ENCODE measurements around the gene ADAMTS10. TPM values are rescaled to one million over a fixed set of nuclear protein-coding genes. Genes with fewer than 3 reads are reported as not detected.
"Not testable (repeated sequence)": the region's sequence is repeated elsewhere in the genome, so short reads cannot be mapped to it uniquely, and the experiment has no call there.

The ADAMTS10 gene
- total RNA-seq, 2 experiments from 2014 or later = not detected

GRCh38 chr19:8640402-8641004 is 30.0 kb upstream of the ADAMTS10 start:
- no peak overlapping the region for H2AFZ ChIP-seq (ENCODE audit: low read length)
- H3K79me2 ChIP-seq (ENCODE audit: insufficient read depth, low read depth, low read length) = no peaks in the 10 kb centered on the region
- ChIA-PET POLR2A (no interaction called here), CTCF (ENCODE audit: unreplicated experiment) (no interaction called here)
- no peaks in the 10 kb centered on the region for H3K4me1 ChIP-seq (ENCODE audit: insufficient read depth, low read length, poor library complexity, severe bottlenecking)
- no peaks in the 10 kb centered on the region for H3K9me2 ChIP-seq (ENCODE audit: insufficient read depth, low read length)
- H3K4me3 ChIP-seq (ENCODE audit: low read depth, low read length, poor library complexity, severe bottlenecking) = no peak overlapping the region
- intact Hi-C loops (cut with micrococcal nuclease; ENCODE audit: unreplicated experiment) = no loop called here
- H3K4me2 ChIP-seq (ENCODE audit: low read length) = no peak overlapping the region
- H3K36me3 ChIP-seq (ENCODE audit: insufficient read depth, low read length) = no peaks in the 10 kb centered on the region
- no peak for DNase-seq (ENCODE audit: low spot score)
- BruUV-seq (replicated peaks) = no TSS peak
- TF ChIP-seq EZH2phosphoT487 (IDR thresholded peaks at IDR 0.05; ENCODE audit: borderline replicate concordance, low read depth, low read length) = no peak
- H3K27ac ChIP-seq (ENCODE audit: low read depth, low read length, poor library complexity, severe bottlenecking) = no peak overlapping the region
- H3K9me3 ChIP-seq (ENCODE audit: low read length) = no peaks in the 10 kb centered on the region
- no peaks in the 10 kb centered on the region for H4K20me1 ChIP-seq (ENCODE audit: insufficient read depth, low read length)

DNA sequence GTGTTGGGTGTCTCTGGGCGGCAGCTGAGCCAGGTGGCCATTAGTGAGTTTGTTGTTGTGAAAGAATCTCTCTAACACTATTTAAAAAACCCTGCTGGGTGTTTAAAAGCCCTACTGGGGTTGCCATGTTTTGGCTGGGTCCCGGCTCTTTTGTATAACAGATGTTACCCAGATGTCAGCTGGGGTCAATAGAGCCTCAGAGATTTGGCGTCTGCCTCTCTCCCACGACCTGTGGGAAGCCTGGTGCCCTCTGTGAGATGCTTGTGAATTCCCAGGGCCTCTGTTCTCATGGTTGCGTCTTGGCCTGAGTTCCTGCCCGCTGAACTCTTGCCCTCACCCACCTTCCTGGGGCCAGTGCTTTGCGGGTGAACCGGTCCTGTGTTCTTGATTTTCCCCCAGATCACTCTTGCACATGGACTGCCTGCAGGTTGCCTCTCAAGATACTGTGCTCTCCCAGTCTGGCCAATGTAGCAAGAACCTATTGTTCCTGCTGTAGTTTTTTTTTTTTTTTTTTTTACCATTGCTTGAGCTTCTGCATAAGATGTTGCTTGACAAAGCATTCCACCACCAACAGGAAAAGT is 29.4 kb upstream of the ADAMTS10 start:
- no peaks in the 10 kb centered on the region for H3K9me2 ChIP-seq (ENCODE audit: insufficient read depth, low read length)
- no peak overlapping the region for H3K27ac ChIP-seq (ENCODE audit: low read depth, low read length, poor library complexity, severe bottlenecking)
- no peaks in the 10 kb centered on the region for H3K9me3 ChIP-seq (ENCODE audit: low read length)
- H3K4me2 ChIP-seq (ENCODE audit: low read length) = no peak overlapping the region
- ChIA-PET CTCF (ENCODE audit: unreplicated experiment) (no interaction called here), POLR2A (no interaction called here)
- no peaks in the 10 kb centered on the region for H3K4me1 ChIP-seq (ENCODE audit: insufficient read depth, low read length, poor library complexity, severe bottlenecking)
- no peaks in the 10 kb centered on the region for H3K79me2 ChIP-seq (ENCODE audit: insufficient read depth, low read depth, low read length)
- DNase-seq (ENCODE audit: low spot score) = no peak
- H3K36me3 ChIP-seq (ENCODE audit: insufficient read depth, low read length) = no peaks in the 10 kb centered on the region
- BruUV-seq (replicated peaks) = no TSS peak
- no peaks in the 10 kb centered on the region for H4K20me1 ChIP-seq (ENCODE audit: insufficient read depth, low read length)
- intact Hi-C loops (cut with micrococcal nuclease; ENCODE audit: unreplicated experiment) = no loop called here
- no peak for TF ChIP-seq EZH2phosphoT487 (IDR thresholded peaks at IDR 0.05; ENCODE audit: borderline replicate concordance, low read depth, low read length)
- TF ChIP-seq, protein P1, sequence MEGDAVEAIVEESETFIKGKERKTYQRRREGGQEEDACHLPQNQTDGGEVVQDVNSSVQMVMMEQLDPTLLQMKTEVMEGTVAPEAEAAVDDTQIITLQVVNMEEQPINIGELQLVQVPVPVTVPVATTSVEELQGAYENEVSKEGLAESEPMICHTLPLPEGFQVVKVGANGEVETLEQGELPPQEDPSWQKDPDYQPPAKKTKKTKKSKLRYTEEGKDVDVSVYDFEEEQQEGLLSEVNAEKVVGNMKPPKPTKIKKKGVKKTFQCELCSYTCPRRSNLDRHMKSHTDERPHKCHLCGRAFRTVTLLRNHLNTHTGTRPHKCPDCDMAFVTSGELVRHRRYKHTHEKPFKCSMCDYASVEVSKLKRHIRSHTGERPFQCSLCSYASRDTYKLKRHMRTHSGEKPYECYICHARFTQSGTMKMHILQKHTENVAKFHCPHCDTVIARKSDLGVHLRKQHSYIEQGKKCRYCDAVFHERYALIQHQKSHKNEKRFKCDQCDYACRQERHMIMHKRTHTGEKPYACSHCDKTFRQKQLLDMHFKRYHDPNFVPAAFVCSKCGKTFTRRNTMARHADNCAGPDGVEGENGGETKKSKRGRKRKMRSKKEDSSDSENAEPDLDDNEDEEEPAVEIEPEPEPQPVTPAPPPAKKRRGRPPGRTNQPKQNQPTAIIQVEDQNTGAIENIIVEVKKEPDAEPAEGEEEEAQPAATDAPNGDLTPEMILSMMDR (conservative IDR thresholded peaks at IDR 0.05; ENCODE audit: low read length) = no peak
- H2AFZ ChIP-seq (ENCODE audit: low read length) = no peak overlapping the region
- no peak overlapping the region for H3K4me3 ChIP-seq (ENCODE audit: low read depth, low read length, poor library complexity, severe bottlenecking)

GRCh38 chr19:8638078-8638619 is 27.6 kb upstream of the ADAMTS10 start:
- no peaks in the 10 kb centered on the region for H4K20me1 ChIP-seq (ENCODE audit: insufficient read depth, low read length)
- H3K4me1 ChIP-seq (ENCODE audit: insufficient read depth, low read length, poor library complexity, severe bottlenecking) = no peaks in the 10 kb centered on the region
- no peaks in the 10 kb centered on the region for H3K9me3 ChIP-seq (ENCODE audit: low read length)
- no peaks in the 10 kb centered on the region for H3K79me2 ChIP-seq (ENCODE audit: insufficient read depth, low read depth, low read length)
- no peaks in the 10 kb centered on the region for H3K9me2 ChIP-seq (ENCODE audit: insufficient read depth, low read length)
- TF ChIP-seq, protein P1 (conservative IDR thresholded peaks at IDR 0.05; ENCODE audit: low read length) = no peak
- TF ChIP-seq EZH2phosphoT487 (IDR thresholded peaks at IDR 0.05; ENCODE audit: borderline replicate concordance, low read depth, low read length) = no peak
- H3K27ac ChIP-seq (ENCODE audit: low read depth, low read length, poor library complexity, severe bottlenecking) = no peak overlapping the region
- H3K36me3 ChIP-seq (ENCODE audit: insufficient read depth, low read length) = no peaks in the 10 kb centered on the region
- ChIA-PET POLR2A (no interaction called here), CTCF (ENCODE audit: unreplicated experiment) (no interaction called here)
- no peak overlapping the region for H3K4me2 ChIP-seq (ENCODE audit: low read length)
- intact Hi-C loops (cut with micrococcal nuclease; ENCODE audit: unreplicated experiment) = no loop called here
- DNase-seq (ENCODE audit: low spot score) = no peak
- no peak overlapping the region for H3K4me3 ChIP-seq (ENCODE audit: low read depth, low read length, poor library complexity, severe bottlenecking)
- BruUV-seq (replicated peaks) = no TSS peak
- H2AFZ ChIP-seq (ENCODE audit: low read length) = no peak overlapping the region

GRCh38 chr19:8637070-8637469 is 26.6 kb upstream of the ADAMTS10 start:
- H3K79me2 ChIP-seq (ENCODE audit: insufficient read depth, low read depth, low read length); H3K9me2 ChIP-seq (ENCODE audit: insufficient read depth, low read length); H3K9me3 ChIP-seq (ENCODE audit: low read length); H4K20me1 ChIP-seq (ENCODE audit: insufficient read depth, low read length); BruUV-seq (replicated peaks); DNase-seq (ENCODE audit: low spot score); intact Hi-C loops (cut with micrococcal nuclease; ENCODE audit: unreplicated experiment); H3K4me3 ChIP-seq (ENCODE audit: low read depth, low read length, poor library complexity, severe bottlenecking); H3K4me1 ChIP-seq (ENCODE audit: insufficient read depth, low read length, poor library complexity, severe bottlenecking); H2AFZ ChIP-seq (ENCODE audit: low read length); H3K4me2 ChIP-seq (ENCODE audit: low read length); H3K36me3 ChIP-seq (ENCODE audit: insufficient read depth, low read length); CTCF ChIA-PET (ENCODE audit: unreplicated experiment); POLR2A ChIA-PET; H3K27ac ChIP-seq (ENCODE audit: low read depth, low read length, poor library complexity, severe bottlenecking): not testable (repeated sequence)

Measured in OCI-LY7 (cell line).